Pancreas (tissue), 10 donors: Measurements from ENCODE around the gene SLC10A7. TPM values are rescaled to one million over a fixed set of nuclear protein-coding genes. Genes with fewer than 3 reads are reported as not detected.

Experiments used
- ATAC-seq, 4 donors: fragments of 200-7000 bp; cut with Tn5 transposase; one replicate each; pipeline versions ENCODE4 v1.8.0 to v1.9.1; 2020; ENCODE audit warnings: mild to moderate bottlenecking in 4 of 4, moderate library complexity in 4 of 4
- DNase-seq, 6 donors: peaks; one replicate each; pipeline ENCODE4 v3.0.0-alpha.2; 2020
- FAIRE-seq: peaks from 2 replicates; lab custom pipeline; 2012; peaks lifted over from hg19 to GRCh38; lab: Jason Lieb, UNC
- H3K27ac ChIP-seq, 4 donors: fragments of 200-600 bp; sonication (generic); 1 replicate in 3 of 4; 2 replicates in 1 of 4; pipeline versions ENCODE4 v1.5.0 to v1.8.0; 2020
- H3K27me3 ChIP-seq, 4 donors: fragments of 200-600 bp; one replicate each; pipeline ENCODE4 v1.8.0; 2021
- H3K36me3 ChIP-seq, 3 donors: fragments of 200-600 bp; sonication (generic) in 1 of 3; one replicate each; pipeline versions ENCODE4 v1.5.0 to v1.8.0; 2020 to 2021
- H3K4me1 ChIP-seq, 3 donors: fragments of 200-600 bp; one replicate each; pipeline ENCODE4 v1.8.0; 2021
- H3K4me3 ChIP-seq, 4 donors: fragments of 200-600 bp; sonication (generic) in 2 of 4; one replicate each; pipeline versions ENCODE4 v1.5.0 to v1.8.0; 2020 to 2021
- H3K9me3 ChIP-seq, 4 donors: fragments of 200-600 bp; one replicate each; pipeline ENCODE4 v1.8.0; 2021
- CTCF ChIP-seq, 4 donors: fragments of 200-600 bp; sonication (generic) in 3 of 4; IDR thresholded peaks; one replicate each; pipeline versions ENCODE4 v1.5.0 to v1.8.0; 2021; ENCODE audit warnings: antibody characterized with exemption in 4 of 4
- WGBS, 2 donors: extraction: QIAGEN DNeasy Blood & Tissue Kit; methylation state at CpG; one replicate each; pipeline ENCODE4 v1.1.7; 2013; 5-methylcytosine and 5-hydroxymethylcytosine counted together
- intact Hi-C, 3 donors: fragments of 100-400 bp; cut with DNase I; formaldehyde crosslinking; loops; one replicate each; pipeline versions ENCODE4 v1.11.1 to v1.14.2; 2022
- polyA plus RNA-seq, 2 donors: library from polyadenylated mRNA; stranded (reverse); fragments of 200-250 nt; gene quantifications; one replicate each; pipeline ENCODE4 v1.2.3, GENCODE V29; 2013
- total RNA-seq, 6 donors: library from RNA; stranded (reverse); fragmentation: NEBNext Ultra II Directional in 4 of 6; extraction: Animal tissue kit (Norgen Biotek cat#: 25700) in 4 of 6; gene quantifications; one replicate each; pipeline versions ENCODE4 v1.2.1 to v1.2.4, GENCODE V29; 2021 to 2023
- donor health status: healthy with polysubstance abuse.
- donor health status: DM: no; HTN: no; CAD: no; lungs with moderate emphysema.
- donor health status: DM: no; HTN: no; CAD: no.
- donor health status: control.
- donor health status: control.
- donor health status: Bipolar disorder and iron deficiency.
- donor health status: DM: yes; HTN: yes; CAD: no.
- donor health status: DM: no; HTN: no; CAD: no.
- donor health status: DM: no; HTN: no; CAD: no.
- donor health status: DM: yes; HTN: yes; CAD: no.

The SLC10A7 gene
- total and polyA plus RNA-seq, 8 donors: 2.1 to 11.1 (median 6.9) TPM

GRCh38 chr4:146342600-146343192, 179.0 kb downstream of the SLC10A7 start:
- H3K9me3 ChIP-seq: no peaks in the 10 kb centered on the region
- ATAC-seq: peak in 3 of 4 donors; percentile 51 to 63 (median 61)
- no peaks in the 10 kb centered on the region for H3K27me3 ChIP-seq
- H3K36me3 ChIP-seq: no peaks in the 10 kb centered on the region
- no peak for DNase-seq
- FAIRE-seq: peak; percentile 89
- intact Hi-C loops: no loop called here
- H3K4me3 ChIP-seq: no peak overlapping the region
- peak in 2 of 4 donors; percentile 14 to 23 for TF ChIP-seq CTCF (IDR thresholded peaks at IDR 0.05)
- 88 to 89% methylated on average over 1 of the region's 1 CpG for WGBS, 2 donors
- H3K27ac ChIP-seq: no peak overlapping the region
- H3K4me1 ChIP-seq: no peaks in the 10 kb centered on the region

GRCh38 chr4:146340798-146341197, 180.9 kb downstream of the SLC10A7 start:
- Histone ChIP-seq H3K27me3 (no peaks in the 10 kb centered on the region), H3K4me1 (peaks cover 2 to 11% (median 8%) of the 10 kb centered on the region in 3 donors), H3K36me3 (no peaks in the 10 kb centered on the region), H3K9me3 (no peaks in the 10 kb centered on the region), H3K4me3 (no peak overlapping the region), H3K27ac (no peak overlapping the region)
- no peak for TF ChIP-seq CTCF (IDR thresholded peaks at IDR 0.05)
- FAIRE-seq (peak; percentile 84), ATAC-seq (no peak), DNase-seq (no peak)
- intact Hi-C loops: no loop called here

GRCh38 chr4:146338512-146338911, 183.2 kb downstream of the SLC10A7 start:
- DNase-seq: no peak
- Histone ChIP-seq H3K27me3 (no peaks in the 10 kb centered on the region), H3K4me3 (no peak overlapping the region), H3K4me1 (peaks cover 5 to 12% (median 8%) of the 10 kb centered on the region in 3 donors), H3K9me3 (no peaks in the 10 kb centered on the region), H3K27ac (no peak overlapping the region), H3K36me3 (no peaks in the 10 kb centered on the region)
- no peak for ATAC-seq
- intact Hi-C loops: loop anchor here in 2 of 3 donors (10.0 kb wide), 2 partner anchors 566 to 586 kb away; no protein-coding TSS in a partner anchor
- FAIRE-seq: no peak
- TF ChIP-seq CTCF (IDR thresholded peaks at IDR 0.05): no peak

GRCh38 chr4:146336410-146336807, 185.3 kb downstream of the SLC10A7 start:
- TF ChIP-seq CTCF (IDR thresholded peaks at IDR 0.05): no peak
- 7 to 9% methylated on average over 1 of the region's 1 CpG for WGBS, 2 donors
- no peaks in the 10 kb centered on the region for H3K36me3 ChIP-seq
- no peak overlapping the region for H3K4me3 ChIP-seq
- intact Hi-C loops: loop anchor here in 2 of 3 donors (10.0 kb wide), 2 partner anchors 568 to 588 kb away; no protein-coding TSS in a partner anchor
- FAIRE-seq: no peak
- no peak for DNase-seq
- H3K27ac ChIP-seq: no peak overlapping the region
- ATAC-seq: peak in 3 of 4 donors; percentile 28 to 61 (median 38)
- H3K4me1 ChIP-seq: peaks cover 5 to 12% (median 8%) of the 10 kb centered on the region in 3 donors
- no peaks in the 10 kb centered on the region for H3K9me3 ChIP-seq
- no peaks in the 10 kb centered on the region for H3K27me3 ChIP-seq

- 70 to 71% methylated on average over 3 of the region's 3 CpGs for WGBS, 2 donors
- Histone ChIP-seq H3K27me3 (no peaks in the 10 kb centered on the region), H3K36me3 (no peaks in the 10 kb centered on the region), H3K4me1 (peaks cover 5 to 12% (median 8%) of the 10 kb centered on the region in 3 donors), H3K9me3 (no peaks in the 10 kb centered on the region), H3K4me3 (no peak overlapping the region), H3K27ac (no peak overlapping the region)
- intact Hi-C loops: loop anchor here in 2 of 3 donors (10.0 kb wide), 2 partner anchors 569 to 589 kb away; no protein-coding TSS in a partner anchor
- DNase-seq (no peak), FAIRE-seq (no peak), ATAC-seq (peak; percentile 56 to 82 (median 64))
- no peak for TF ChIP-seq CTCF (IDR thresholded peaks at IDR 0.05)
Observed at GRCh38 chr4:146335763-146336409, 185.9 kb downstream of the SLC10A7 start.
